ENCODE measurements around the gene FARP1.

Gene FARP1

GRCh38 chr13:98405690-98406344, 262.9 kb downstream of the FARP1 start:
- no peak for TF ChIP-seq CTCF (conservative IDR thresholded peaks at IDR 0.05)
- peak overlapping the region; percentile 65 for H3K27ac ChIP-seq

GRCh38 chr13:98406427-98406826, 263.5 kb downstream of the FARP1 start:
- no peak for TF ChIP-seq CTCF (conservative IDR thresholded peaks at IDR 0.05)
- peak overlapping the region; percentile 65 for H3K27ac ChIP-seq

- H3K27ac ChIP-seq: peak overlapping the region; percentile 65
- TF ChIP-seq CTCF (conservative IDR thresholded peaks at IDR 0.05): no peak
Observed at GRCh38 chr13:98406971-98407370, 264.1 kb downstream of the FARP1 start.

- H3K27ac ChIP-seq: no peak overlapping the region
- no peak for TF ChIP-seq CTCF (conservative IDR thresholded peaks at IDR 0.05)
Observed at GRCh38 chr13:98407575-98407974, 264.7 kb downstream of the FARP1 start.

GRCh38 chr13:98409281-98409680, 266.4 kb downstream of the FARP1 start:
- H3K27ac ChIP-seq: no peak overlapping the region
- no peak for TF ChIP-seq CTCF (conservative IDR thresholded peaks at IDR 0.05)

GRCh38 chr13:98410612-98411011, 267.7 kb downstream of the FARP1 start:
- no peak for TF ChIP-seq CTCF (conservative IDR thresholded peaks at IDR 0.05)
- no peak overlapping the region for H3K27ac ChIP-seq

- TF ChIP-seq CTCF (conservative IDR thresholded peaks at IDR 0.05): no peak
- peak overlapping the region; percentile 98; the same call in 1 of the 2 replicates for H3K27ac ChIP-seq
Observed at GRCh38 chr13:98411013-98411412, 268.1 kb downstream of the FARP1 start.
